IMR-90 (cell line): ENCODE measurements around the gene CHST14. TPM values are rescaled to one million over a fixed set of nuclear protein-coding genes. Genes with fewer than 3 reads are reported as not detected.

Experiments used
- ATAC-seq: fragments of 200-7000 bp; cut with Tn5 transposase; 2 replicates; pipeline ENCODE4 v1.9.1; 2020; ENCODE audit warnings: low read depth, mild to moderate bottlenecking, moderate library complexity
- BruUV-seq: library from RNA; stranded (reverse); fragments of 400-500 nt; replicated peaks from 2 replicates; lab custom pipeline; 2021; lab: Mats Ljungman, UMichigan
- CTCF ChIA-PET: fragments of 300-600 bp; formaldehyde crosslinking; extraction: SDS; loops from one replicate; lab custom pipeline; 2021; ENCODE audit warnings: antibody characterized with exemption; lab: Yijun Ruan, JAX
- POLR2A ChIA-PET: fragments of 300-600 bp; sonication (Branson Sonifier 250); formaldehyde crosslinking; loops from one replicate; lab custom pipeline; 2022; ENCODE audit warnings: antibody characterized with exemption; ENCODE audit not compliant: unreplicated experiment; lab: Charles Lee
- DNase-seq: peaks from one replicate; pipeline ENCODE4 v3.0.0; 2013
- H2AFZ ChIP-seq: replicated peaks from 2 replicates; pipeline ENCODE3; 2013; ENCODE audit warnings: low read length, mild to moderate bottlenecking; ENCODE audit not compliant: poor library complexity
- H2AK5ac ChIP-seq: 2 replicates; pipeline ENCODE4 v1.6.1; 2013; ENCODE audit warnings: low read depth, low read length, inconsistent platforms
- H2AK9ac ChIP-seq: replicated peaks from 2 replicates; pipeline ENCODE3; 2013; ENCODE audit warnings: mild to moderate bottlenecking, low read depth, low read length, moderate library complexity; ENCODE audit not compliant: poor library complexity
- H2BK120ac ChIP-seq: 2 replicates; pipeline ENCODE4 v1.6.1; 2013; ENCODE audit warnings: low read depth, low read length, inconsistent platforms
- H2BK15ac ChIP-seq: 3 replicates; pipeline ENCODE4 v1.6.1; 2013; ENCODE audit warnings: low read depth, low read length, inconsistent platforms
- H2BK20ac ChIP-seq: 2 replicates; pipeline ENCODE4 v1.6.1; 2013; ENCODE audit warnings: low read depth, mild to moderate bottlenecking, inconsistent platforms, low read length, moderate library complexity
- H2BK5ac ChIP-seq: 2 replicates; pipeline ENCODE4 v1.6.1; 2013; ENCODE audit warnings: mild to moderate bottlenecking, low read depth, low read length, inconsistent platforms; ENCODE audit not compliant: poor library complexity, severe bottlenecking
- H3K14ac ChIP-seq: replicated peaks from 2 replicates; pipeline ENCODE4 v1.6.1; 2013; ENCODE audit warnings: low read depth, low read length, inconsistent platforms
- H3K18ac ChIP-seq: 2 replicates; pipeline ENCODE4 v1.6.1; 2013; ENCODE audit warnings: low read depth, low read length, control low read depth
- H3K23ac ChIP-seq: 2 replicates; pipeline ENCODE4 v1.6.1; 2013; ENCODE audit warnings: low read depth, low read length, inconsistent platforms
- H3K27ac ChIP-seq: 2 replicates; pipeline ENCODE4 v1.5.1; 2013; ENCODE audit warnings: mild to moderate bottlenecking, control low read depth, low read length; ENCODE audit not compliant: insufficient read depth
- H3K27me3 ChIP-seq: 2 replicates; pipeline ENCODE4 v1.6.1; 2013; ENCODE audit warnings: low read length; ENCODE audit not compliant: control insufficient read depth, insufficient read depth
- H3K36me3 ChIP-seq: 2 replicates; pipeline ENCODE4 v1.6.1; 2013; ENCODE audit warnings: low read length, mixed read lengths; ENCODE audit not compliant: control insufficient read depth, insufficient read depth
- H3K4ac ChIP-seq: 2 replicates; pipeline ENCODE4 v1.6.1; 2013; ENCODE audit warnings: low read depth, low read length, inconsistent platforms
- H3K4me1 ChIP-seq: 2 replicates; pipeline ENCODE4 v1.6.1; 2013; ENCODE audit warnings: low read length, mixed read lengths; ENCODE audit not compliant: control insufficient read depth, insufficient read depth
- H3K4me2 ChIP-seq: 2 replicates; pipeline ENCODE4 v1.6.1; 2013; ENCODE audit warnings: low read depth, mild to moderate bottlenecking, control low read depth, low read length, moderate library complexity
- H3K4me3 ChIP-seq: 2 replicates; pipeline ENCODE4 v1.5.1; 2013; ENCODE audit warnings: low read depth, mild to moderate bottlenecking, control low read depth, low read length, moderate library complexity; ENCODE audit not compliant: insufficient read depth
- H3K56ac ChIP-seq: 2 replicates; pipeline ENCODE4 v1.6.1; 2013; ENCODE audit warnings: low read length, inconsistent platforms; ENCODE audit not compliant: insufficient read depth; ENCODE audit errors: extremely low read depth
- H3K79me1 ChIP-seq, 2 experiments: 2 replicates each; pipeline ENCODE4 v1.6.1; 2013; ENCODE audit warnings: low read length in 2 of 2, inconsistent platforms in 1 of 2, low read depth in 1 of 2
- H3K9ac ChIP-seq: 2 replicates; pipeline ENCODE4 v1.6.1; 2013; ENCODE audit warnings: low read depth, low read length, control low read depth
- H3K9me1 ChIP-seq: 2 replicates; pipeline ENCODE4 v1.6.1; 2013; ENCODE audit warnings: low read length, inconsistent platforms; ENCODE audit not compliant: insufficient read depth
- H3K9me3 ChIP-seq: 2 replicates; pipeline ENCODE4 v1.6.1; 2013; ENCODE audit warnings: low read length; ENCODE audit not compliant: control insufficient read depth, insufficient read depth
- H4K20me1 ChIP-seq: 2 replicates; pipeline ENCODE4 v1.6.1; 2013; ENCODE audit warnings: low read length, inconsistent platforms; ENCODE audit not compliant: insufficient read depth
- H4K5ac ChIP-seq: 2 replicates; pipeline ENCODE4 v1.6.1; 2013; ENCODE audit warnings: mild to moderate bottlenecking, low read depth, low read length, control low read depth
- H4K8ac ChIP-seq, 2 experiments: 2 replicates each; pipeline ENCODE4 v1.6.1; 2013; ENCODE audit warnings: low read depth in 2 of 2, low read length in 2 of 2, control low read depth in 1 of 2, inconsistent platforms in 1 of 2
- H4K91ac ChIP-seq: 2 replicates; pipeline ENCODE4 v1.6.1; 2013; ENCODE audit warnings: low read depth, low read length, inconsistent platforms; ENCODE audit not compliant: insufficient read depth
- BHLHE40 ChIP-seq: fragments of 150-350 bp; IDR thresholded peaks from 2 replicates; pipeline ENCODE4 v1.6.1; 2016; ENCODE audit warnings: mild to moderate bottlenecking, low read depth, low read length
- CEBPB ChIP-seq: IDR thresholded peaks from 2 replicates; pipeline ENCODE4 v1.6.1; 2012; ENCODE audit warnings: low read depth, low read length, improper control_type of control experiment
- CHD1 ChIP-seq: IDR thresholded peaks from 2 replicates; pipeline ENCODE4 v1.6.1; 2012; ENCODE audit warnings: low read depth, low read length, improper control_type of control experiment
- ELK1 ChIP-seq: fragments of 150-350 bp; IDR thresholded peaks from 2 replicates; pipeline ENCODE4 v1.6.1; 2016; ENCODE audit warnings: low read depth, mild to moderate bottlenecking, low read length, moderate library complexity, borderline replicate concordance
- FOS ChIP-seq: fragments of 150-350 bp; IDR thresholded peaks from 2 replicates; pipeline ENCODE4 v1.6.1; 2016; ENCODE audit warnings: low read depth, low read length
- MAFK ChIP-seq: IDR thresholded peaks from 2 replicates; pipeline ENCODE4 v1.6.1; 2012; ENCODE audit warnings: low read depth, low read length, improper control_type of control experiment
- MAZ ChIP-seq: IDR thresholded peaks from 2 replicates; pipeline ENCODE4 v1.6.1; 2012; ENCODE audit warnings: low read depth, mild to moderate bottlenecking, low read length, improper control_type of control experiment, moderate library complexity, borderline replicate concordance
- MXI1 ChIP-seq: IDR thresholded peaks from 2 replicates; pipeline ENCODE4 v1.6.1; 2012; ENCODE audit warnings: low read depth, mild to moderate bottlenecking, low read length, moderate library complexity, borderline replicate concordance
- NFE2L2 ChIP-seq: fragments of 150-350 bp; IDR thresholded peaks from 2 replicates; pipeline ENCODE4 v1.6.1; 2016; ENCODE audit warnings: low read depth, mild to moderate bottlenecking, low read length
- POLR2A ChIP-seq: IDR thresholded peaks from 2 replicates; pipeline ENCODE4 v1.6.1; 2012; ENCODE audit warnings: mild to moderate bottlenecking, low read depth, low read length
- RAD21 ChIP-seq: IDR thresholded peaks from 2 replicates; pipeline ENCODE4 v1.6.1; 2012; ENCODE audit warnings: low read length, improper control_type of control experiment
- RCOR1 ChIP-seq: IDR thresholded peaks from 2 replicates; pipeline ENCODE4 v1.6.1; 2012; ENCODE audit warnings: mild to moderate bottlenecking, low read length, improper control_type of control experiment; ENCODE audit not compliant: insufficient replicate concordance
- RFX5 ChIP-seq: IDR thresholded peaks from 2 replicates; pipeline ENCODE4 v1.8.0; 2012; ENCODE audit warnings: low read depth, mild to moderate bottlenecking, low read length, moderate library complexity
- SMC3 ChIP-seq: fragments of 150-350 bp; IDR thresholded peaks from 2 replicates; pipeline ENCODE4 v1.6.1; 2016; ENCODE audit warnings: low read depth, mild to moderate bottlenecking, antibody characterized with exemption, low read length, moderate library complexity
- USF2 ChIP-seq: fragments of 150-350 bp; IDR thresholded peaks from 2 replicates; pipeline ENCODE4 v1.6.1; 2017; ENCODE audit warnings: mild to moderate bottlenecking, antibody characterized with exemption, low read length, low read depth
- WGBS, 2 experiments: methylation state at CpG; one replicate each; pipeline versions ENCODE4 v1.1.5 to v1.1.7; 2013; ENCODE audit warnings: missing lambda C conversion rate in 2 of 2; ENCODE audit not compliant: insufficient read length in 1 of 2; ENCODE audit errors: extremely low coverage in 2 of 2; 5-methylcytosine and 5-hydroxymethylcytosine counted together
- dilution Hi-C: fragments of 300-500 bp; cut with HindIII; formaldehyde crosslinking; loops from one replicate; pipeline ENCODE4 v1.14.3; 2018; ENCODE audit warnings: low sequenced_read_pairs; ENCODE audit not compliant: unreplicated experiment
- in situ Hi-C: fragments of 300-500 bp; cut with MboI; formaldehyde crosslinking; loops from 3 replicates; pipeline ENCODE4 v1.14.3; 2019; ENCODE audit warnings: low sequenced_read_pairs, inconsistent platforms, mixed read lengths
- intact Hi-C: fragments of 100-400 bp; cut with micrococcal nuclease; formaldehyde crosslinking; loops from 2 replicates; pipeline ENCODE4 v1.10.0; 2022
- polyA plus RNA-seq, 3 experiments: library from polyadenylated mRNA; depleted of rRNA; stranded (reverse); fragments of >200 nt; gene quantifications; 2 replicates each; pipeline ENCODE4 v1.2.3, GENCODE V29; 2012; ENCODE audit warnings: low replicate concordance in 1 of 3
- total RNA-seq: library from RNA; depleted of rRNA; stranded (reverse); fragments of >200 nt; gene quantifications from 2 replicates; pipeline ENCODE4 v1.2.3, GENCODE V29; 2012

Gene CHST14
- total and polyA plus RNA-seq, 2 of the 4 experiments (the other 2 are of a cell fraction), result 3.8 to 19.5 TPM

DNA sequence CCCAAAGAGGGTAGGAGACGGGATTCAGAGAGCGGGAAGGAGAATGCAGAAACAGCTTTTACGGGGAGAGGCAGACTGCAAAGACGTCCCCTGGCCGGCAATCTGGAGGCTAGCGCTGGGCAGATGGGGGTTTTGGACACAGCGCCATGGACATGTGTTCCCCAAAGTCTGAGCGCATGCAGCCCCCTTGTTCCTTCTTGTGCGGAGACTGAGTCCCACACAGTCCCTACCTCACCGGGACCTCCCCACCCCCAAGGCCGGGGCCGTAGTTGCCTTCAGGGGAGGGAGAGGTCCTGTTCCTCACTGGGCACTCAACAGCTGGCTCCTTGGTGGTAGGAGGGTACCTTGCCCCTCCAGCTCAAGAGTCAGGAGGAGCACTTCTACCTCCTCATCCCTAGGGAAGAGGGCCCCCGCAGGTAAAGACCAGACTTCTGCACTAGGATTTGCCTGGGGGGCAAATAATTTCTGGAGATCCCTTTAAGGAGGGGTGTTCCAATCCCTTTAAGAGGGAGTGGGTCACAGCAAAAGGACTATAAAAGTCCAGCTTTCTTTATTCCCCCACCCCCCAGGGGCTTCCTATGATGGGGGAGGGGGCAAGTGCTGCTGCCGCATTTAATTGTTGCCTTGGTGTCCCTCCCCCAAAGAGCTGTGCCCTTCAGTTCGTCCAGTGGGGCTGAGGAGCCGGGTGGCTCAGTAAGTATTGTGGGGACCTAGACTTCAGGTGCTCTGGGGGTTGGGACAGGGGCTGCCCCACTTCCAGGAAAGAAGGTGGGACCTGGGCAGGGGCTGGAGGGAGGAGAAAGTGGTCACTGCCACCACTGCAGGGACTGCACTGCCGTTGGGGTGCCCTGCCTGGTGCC is 33.7 kb upstream of the CHST14 start:
- BruUV-seq, result no TSS peak
- dilution Hi-C loops, result no loop called here
- H3K27me3 ChIP-seq, result peaks cover 76% of the 10 kb centered on the region
- TF ChIP-seq FOS, result no peak
- TF ChIP-seq MAZ, result no peak
- no peak for TF ChIP-seq MXI1
- TF ChIP-seq SMC3, result no peak
- no peak for TF ChIP-seq CHD1
- TF ChIP-seq BHLHE40, result no peak
- TF ChIP-seq ELK1, result no peak
- no peak for TF ChIP-seq NFE2L2
- TF ChIP-seq RAD21, result no peak
- TF ChIP-seq RFX5, result no peak
- no peak for TF ChIP-seq USF2
- no peak for TF ChIP-seq MAFK
- TF ChIP-seq CEBPB, result no peak
- TF ChIP-seq RCOR1, result no peak
- TF ChIP-seq POLR2A, result no peak

More for the DNA sequence above, 33.7 kb upstream of the CHST14 start:
- no peaks in the 10 kb centered on the region for H3K79me1 ChIP-seq
- no peak overlapping the region for H4K91ac ChIP-seq
- peak overlapping the region; percentile 82; the same call in 1 of the 2 replicates for H3K4me2 ChIP-seq
- no peak overlapping the region for H3K4ac ChIP-seq
- ChIA-PET POLR2A (no interaction called here), CTCF (interaction anchor here (0.6 to 0.8 kb wide), 2 partner anchors 93 to 96 kb away, joined by 3 to 5 read pairs; partner anchors contain the start of gene CCDC9B)
- H3K9me3 ChIP-seq, result no peaks in the 10 kb centered on the region
- no peak overlapping the region for H2BK15ac ChIP-seq
- H3K56ac ChIP-seq, result no peak overlapping the region
- peaks cover 3% of the 10 kb centered on the region; the same call in 1 of the 2 replicates for H4K20me1 ChIP-seq
- no peak overlapping the region for H2AK5ac ChIP-seq
- ATAC-seq (no peak), DNase-seq (no peak)
- 7% methylated on average over 5 of the region's 17 CpGs; no CpG with 5 or more reads in 1 of the 2 experiments for WGBS, 2 experiments
- in situ Hi-C loops, result no loop called here
- H2AFZ ChIP-seq, result peak overlapping the region; percentile 83
- H3K18ac ChIP-seq, result no peak overlapping the region
- H3K4me3 ChIP-seq, result no peak overlapping the region; the same call in 1 of the 2 replicates
- no peak overlapping the region for H2BK20ac ChIP-seq
- no peak overlapping the region for H4K8ac ChIP-seq
- intact Hi-C loops, result no loop called here
- H3K27ac ChIP-seq, result no peak overlapping the region
- no peak overlapping the region for H3K23ac ChIP-seq
- no peak overlapping the region for H2BK5ac ChIP-seq
- peaks cover 4% of the 10 kb centered on the region; the same call in 1 of the 2 replicates for H3K9me1 ChIP-seq
- no peaks in the 10 kb centered on the region for H3K36me3 ChIP-seq
- H3K9ac ChIP-seq, result no peak overlapping the region
- no peak overlapping the region for H3K14ac ChIP-seq
- no peak overlapping the region for H2AK9ac ChIP-seq
- no peak overlapping the region for H4K5ac ChIP-seq
- peaks cover 14% of the 10 kb centered on the region for H3K4me1 ChIP-seq
- H2BK120ac ChIP-seq, result no peak overlapping the region
